22Rv1 (cell line): ENCODE results near the gene FAM234A.
A peak's percentile ranks its signal among the peaks of the same experiment; 100 is the strongest.

Experiments
- H3K27ac ChIP-seq: fragments of 450-650 bp; 2 replicates; pipeline ENCODE4 v1.5.1; 2017
- ZFX ChIP-seq: fragments of 450-650 bp; IDR thresholded peaks from 2 replicates; pipeline ENCODE4 v1.6.1; 2017; ENCODE audit warnings: antibody characterized with exemption, borderline replicate concordance
- TF ChIP-seq, protein P1 (sequence below): fragments of 450-650 bp; IDR thresholded peaks from 2 replicates; pipeline ENCODE4 v1.5.1; 2017; ENCODE audit warnings: mild to moderate bottlenecking

The FAM234A gene

DNA sequence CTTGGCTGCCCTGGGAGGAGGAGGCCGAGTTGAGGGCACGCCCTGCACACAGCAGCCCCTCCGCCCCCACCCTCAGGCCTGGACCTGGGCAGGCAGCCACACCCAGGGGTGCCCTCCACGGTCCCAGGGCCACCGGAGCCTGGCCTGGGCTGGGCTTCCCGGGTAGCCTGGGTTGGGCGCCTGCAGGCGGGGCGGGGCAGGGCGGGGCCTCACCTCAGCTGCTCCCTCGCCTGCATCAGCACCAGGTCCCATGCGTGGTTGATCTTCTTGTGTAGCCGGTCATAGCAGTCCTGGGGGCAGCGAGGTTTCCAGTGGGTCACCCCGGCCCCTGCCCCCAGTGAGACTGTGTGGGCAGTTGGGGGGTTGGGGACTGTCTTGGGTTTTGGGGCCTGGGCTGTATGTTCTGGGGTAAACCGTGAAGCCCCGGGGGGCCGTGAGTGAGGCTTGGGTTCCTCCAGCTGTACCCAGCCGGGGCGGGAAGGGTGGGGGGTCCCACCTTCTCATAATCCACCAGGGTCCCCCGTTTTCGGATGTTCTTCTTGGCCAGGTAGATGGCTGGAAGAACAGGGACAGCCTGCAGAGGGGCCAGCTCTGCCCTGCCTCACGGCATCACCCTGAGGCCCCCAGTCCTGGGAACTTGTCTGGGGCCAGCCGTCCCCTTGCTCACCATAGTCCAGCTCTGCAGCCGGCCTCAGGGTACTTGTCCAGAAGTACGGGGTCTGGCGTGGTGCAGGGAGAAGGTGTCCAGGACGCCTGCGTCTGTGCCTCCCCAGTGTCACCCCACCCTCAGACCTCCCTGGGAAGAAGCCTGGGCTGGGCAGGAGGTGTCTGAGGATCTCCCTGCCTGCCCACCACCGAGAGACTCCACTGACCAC lies 39.2 kb downstream of the FAM234A start:
- TF ChIP-seq ZFX, result no peak
- TF ChIP-seq, protein P1, sequence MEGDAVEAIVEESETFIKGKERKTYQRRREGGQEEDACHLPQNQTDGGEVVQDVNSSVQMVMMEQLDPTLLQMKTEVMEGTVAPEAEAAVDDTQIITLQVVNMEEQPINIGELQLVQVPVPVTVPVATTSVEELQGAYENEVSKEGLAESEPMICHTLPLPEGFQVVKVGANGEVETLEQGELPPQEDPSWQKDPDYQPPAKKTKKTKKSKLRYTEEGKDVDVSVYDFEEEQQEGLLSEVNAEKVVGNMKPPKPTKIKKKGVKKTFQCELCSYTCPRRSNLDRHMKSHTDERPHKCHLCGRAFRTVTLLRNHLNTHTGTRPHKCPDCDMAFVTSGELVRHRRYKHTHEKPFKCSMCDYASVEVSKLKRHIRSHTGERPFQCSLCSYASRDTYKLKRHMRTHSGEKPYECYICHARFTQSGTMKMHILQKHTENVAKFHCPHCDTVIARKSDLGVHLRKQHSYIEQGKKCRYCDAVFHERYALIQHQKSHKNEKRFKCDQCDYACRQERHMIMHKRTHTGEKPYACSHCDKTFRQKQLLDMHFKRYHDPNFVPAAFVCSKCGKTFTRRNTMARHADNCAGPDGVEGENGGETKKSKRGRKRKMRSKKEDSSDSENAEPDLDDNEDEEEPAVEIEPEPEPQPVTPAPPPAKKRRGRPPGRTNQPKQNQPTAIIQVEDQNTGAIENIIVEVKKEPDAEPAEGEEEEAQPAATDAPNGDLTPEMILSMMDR, result no peak

DNA sequence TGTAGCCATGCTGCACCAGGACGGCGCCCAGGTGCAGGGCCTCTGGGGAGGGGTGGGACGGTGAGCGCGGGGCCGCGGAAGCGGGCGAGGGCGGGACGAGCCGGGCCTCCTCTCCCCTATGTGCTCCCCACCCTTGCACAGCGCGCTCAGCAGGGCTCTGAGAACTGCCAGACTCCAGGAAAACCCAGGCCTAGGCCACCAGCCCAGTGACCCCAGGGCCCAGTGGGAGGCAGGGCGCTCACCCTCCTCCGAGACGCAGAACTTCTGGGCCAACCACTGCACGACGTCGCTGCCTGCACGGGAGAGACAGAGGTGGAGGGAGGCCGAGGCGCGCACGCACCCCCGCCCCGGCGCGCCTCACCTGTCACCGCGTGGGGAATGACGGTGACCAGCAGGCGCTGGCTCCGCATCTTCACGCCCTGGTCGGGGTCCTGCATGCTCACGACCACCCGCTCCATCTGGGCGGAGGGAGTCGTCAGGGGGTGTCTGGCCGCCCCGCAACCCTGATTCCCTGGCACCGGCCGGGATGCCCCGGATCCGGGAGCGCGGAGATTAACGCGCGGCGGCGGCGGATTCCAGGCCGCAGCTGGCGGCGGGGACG lies 40.5 kb downstream of the FAM234A start:
- peak overlapping the region; percentile 40 for H3K27ac ChIP-seq
- no peak for TF ChIP-seq ZFX
- TF ChIP-seq, protein P1, result no peak

More for the DNA sequence above, 39.2 kb downstream of the FAM234A start:
- H3K27ac ChIP-seq, result no peak overlapping the region

DNA sequence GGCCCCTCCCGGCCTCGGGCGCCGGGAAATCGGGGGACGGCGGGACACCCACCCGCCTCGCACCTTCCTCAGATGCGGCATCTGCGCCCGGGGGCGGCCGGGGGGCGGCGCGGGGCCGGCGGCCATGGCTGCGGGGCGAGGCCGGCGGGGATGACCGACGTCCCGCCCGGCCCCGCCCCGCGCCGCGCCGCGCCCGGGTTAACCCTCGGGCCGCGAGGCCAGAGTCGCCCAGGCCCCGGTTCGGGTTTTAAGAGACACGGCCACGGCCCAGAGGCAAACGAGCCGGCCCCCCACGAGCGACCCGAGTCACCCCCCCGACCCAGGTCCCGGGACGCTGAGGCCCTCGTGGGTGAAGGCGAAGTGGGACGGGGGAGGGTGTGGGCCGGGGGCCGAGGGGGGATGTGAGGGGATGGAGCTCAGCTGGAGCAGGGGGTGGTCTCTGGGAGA lies 41.2 kb downstream of the FAM234A start, which contains the start of gene RGS11:
Gene RGS11, minus strand, starts transcription at position 159 of the 447 bp plus-strand sequence. Its CDS starts 33 bp downstream, at position 126.
- peak within 1 kb of the TSS; percentile 40 for H3K27ac ChIP-seq
- TF ChIP-seq, protein P1, result no peak
- no peak for TF ChIP-seq ZFX

- TF ChIP-seq, protein P1, result no peak
- TF ChIP-seq ZFX, result no peak
Measured at GRCh38 chr16:276426-277077, 41.9 kb downstream of the FAM234A start.

GRCh38 chr16:278863-279366 lies 44.3 kb downstream of the FAM234A start:
- peak overlapping the region; percentile 52 for H3K27ac ChIP-seq
- TF ChIP-seq ZFX, result no peak
- TF ChIP-seq, protein P1, result no peak

More at GRCh38 chr16:276426-277077, 41.9 kb downstream of the FAM234A start:
- H3K27ac ChIP-seq, result no peak overlapping the region

DNA sequence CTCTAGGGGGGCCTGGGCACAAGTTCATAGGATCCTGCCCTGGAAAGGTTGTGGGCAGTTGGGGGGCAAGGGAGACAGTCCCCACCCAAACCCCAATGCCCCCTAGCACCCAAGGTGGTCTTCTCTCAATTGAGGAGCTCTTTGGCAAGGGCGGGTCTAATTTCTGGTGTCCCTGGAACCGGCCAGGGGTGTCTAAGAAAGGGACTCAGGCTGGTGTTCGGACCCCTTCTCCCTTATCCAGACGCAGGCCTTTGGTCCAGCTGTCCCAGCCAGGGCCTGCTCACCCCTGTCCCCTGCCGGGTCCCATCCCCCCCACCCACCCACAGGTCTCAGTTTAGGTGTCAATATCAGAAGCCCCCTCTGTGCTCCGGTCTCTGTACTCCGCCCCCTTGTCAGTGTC lies 44.9 kb downstream of the FAM234A start:
- no peak for TF ChIP-seq ZFX
- TF ChIP-seq, protein P1, result no peak
- H3K27ac ChIP-seq, result peak overlapping the region; percentile 52
